SHP77 (cell line): ENCODE results near the gene PRKG2.

Source experiments
- DNase-seq, 2 experiments: peaks; one replicate each; lab custom pipeline; 2025; lab: John Stamatoyannopoulos, UW

PRKG2 gene

GRCh38 chr4:81162752-81163458 lies 52.1 kb downstream of the PRKG2 start:
- no peak for DNase-seq

GRCh38 chr4:81153714-81154323 lies 61.2 kb downstream of the PRKG2 start:
- DNase-seq: peak; percentile 31 to 36

DNA sequence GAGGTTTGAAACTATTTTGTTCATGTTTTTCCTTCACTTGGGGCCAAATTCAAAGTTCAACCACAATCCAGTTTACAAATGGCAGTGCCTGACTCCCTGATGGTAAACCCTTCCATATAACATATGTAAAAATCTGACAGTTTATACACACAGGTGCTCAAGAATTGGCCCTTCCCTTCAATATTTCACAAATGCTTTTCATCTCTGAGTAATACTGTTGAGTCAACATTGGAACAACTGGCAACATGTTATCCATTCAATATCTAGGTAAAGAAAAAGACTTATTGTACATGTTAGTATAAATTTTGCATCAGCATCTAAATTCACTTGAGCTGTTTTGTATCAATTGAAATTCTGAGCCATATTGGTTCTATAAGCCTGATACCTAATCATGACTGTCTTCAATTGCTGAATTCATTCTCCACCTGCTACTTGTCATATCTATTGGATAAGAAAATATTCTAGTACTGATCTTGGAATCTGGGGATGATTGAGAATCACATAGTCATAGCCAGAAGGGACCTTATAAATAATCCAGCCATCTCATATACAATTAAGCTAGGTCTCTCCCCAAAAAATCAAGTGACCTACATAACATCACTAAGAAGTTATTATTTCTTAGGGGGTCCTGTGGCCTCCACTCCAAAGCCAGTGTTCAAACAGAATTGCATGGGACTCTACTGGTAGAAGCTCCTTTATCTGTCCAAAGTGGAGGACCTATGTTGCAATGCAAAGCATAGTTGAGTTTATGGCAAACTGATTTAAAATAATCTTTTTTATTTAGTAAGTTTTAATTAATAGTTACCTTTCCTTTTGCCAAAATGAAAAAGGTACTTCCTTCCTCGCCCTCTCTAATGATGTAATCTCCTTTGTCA lies 61.9 kb downstream of the PRKG2 start:
- no peak for DNase-seq

DNA sequence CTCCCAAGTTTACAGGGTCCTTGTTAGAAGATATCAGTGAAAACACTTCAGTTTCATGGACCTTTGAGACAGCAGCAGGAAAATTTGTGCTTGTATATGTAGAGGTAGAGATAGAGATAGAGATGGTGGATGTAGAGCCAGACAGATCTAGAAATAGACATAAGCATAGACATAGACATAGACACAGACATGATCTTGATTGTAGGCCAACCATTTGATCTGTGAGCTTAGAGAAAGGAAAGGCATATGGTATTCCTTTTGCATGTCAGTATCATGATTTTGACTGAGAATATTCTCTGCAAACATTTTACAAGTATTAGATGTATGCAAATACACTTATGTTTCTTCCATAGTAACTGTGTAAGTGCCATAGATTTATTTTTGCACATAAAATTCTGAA lies 65.0 kb downstream of the PRKG2 start:
- DNase-seq: no peak

- no peak for DNase-seq
These were observed 66.4 kb downstream of the PRKG2 start for GRCh38 chr4:81148576-81148975.

DNA sequence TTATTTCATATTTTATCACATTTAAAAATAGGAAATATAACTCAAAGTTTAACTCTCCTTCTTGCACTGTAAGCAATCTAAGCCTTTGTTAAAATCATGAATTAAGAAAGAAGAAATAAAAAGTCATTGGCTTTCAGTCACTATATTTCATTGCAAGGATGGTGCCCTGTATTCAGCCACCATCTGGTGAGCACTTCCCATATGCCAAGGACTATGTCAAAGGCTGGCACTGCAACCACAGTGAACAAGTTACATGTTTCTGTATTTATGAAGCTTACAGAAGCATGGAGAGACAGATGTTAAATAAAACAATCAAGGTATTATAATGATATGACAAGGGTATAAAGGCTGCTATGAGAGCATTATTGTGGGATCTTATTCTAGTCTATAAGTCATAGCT lies 68.6 kb downstream of the PRKG2 start:
- DNase-seq: no peak

DNA sequence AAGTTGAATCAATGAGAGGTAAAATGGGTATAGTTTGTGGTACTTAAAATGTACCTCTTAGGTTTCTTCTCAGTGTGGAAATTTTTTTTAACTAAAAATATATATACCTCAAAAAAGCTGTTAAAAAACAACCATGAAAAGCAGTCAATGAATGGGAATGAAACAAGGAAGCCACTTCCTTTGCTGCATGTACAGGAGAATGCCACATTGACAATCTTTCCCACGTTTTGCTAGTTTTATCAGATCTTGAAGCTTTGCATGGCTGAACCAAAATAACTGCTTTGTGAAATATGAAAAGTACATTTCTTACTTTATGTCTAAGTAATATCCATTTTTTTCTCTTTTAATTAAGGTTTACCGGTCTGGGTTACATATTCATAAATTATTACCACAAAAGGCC lies 71.8 kb downstream of the PRKG2 start:
- no peak for DNase-seq

GRCh38 chr4:81142744-81143143 lies 72.3 kb downstream of the PRKG2 start:
- no peak for DNase-seq

- DNase-seq: no peak
These were observed 77.1 kb downstream of the PRKG2 start for GRCh38 chr4:81137894-81138293.

- DNase-seq: no peak
These were observed 77.6 kb downstream of the PRKG2 start for GRCh38 chr4:81137446-81137845.

DNA sequence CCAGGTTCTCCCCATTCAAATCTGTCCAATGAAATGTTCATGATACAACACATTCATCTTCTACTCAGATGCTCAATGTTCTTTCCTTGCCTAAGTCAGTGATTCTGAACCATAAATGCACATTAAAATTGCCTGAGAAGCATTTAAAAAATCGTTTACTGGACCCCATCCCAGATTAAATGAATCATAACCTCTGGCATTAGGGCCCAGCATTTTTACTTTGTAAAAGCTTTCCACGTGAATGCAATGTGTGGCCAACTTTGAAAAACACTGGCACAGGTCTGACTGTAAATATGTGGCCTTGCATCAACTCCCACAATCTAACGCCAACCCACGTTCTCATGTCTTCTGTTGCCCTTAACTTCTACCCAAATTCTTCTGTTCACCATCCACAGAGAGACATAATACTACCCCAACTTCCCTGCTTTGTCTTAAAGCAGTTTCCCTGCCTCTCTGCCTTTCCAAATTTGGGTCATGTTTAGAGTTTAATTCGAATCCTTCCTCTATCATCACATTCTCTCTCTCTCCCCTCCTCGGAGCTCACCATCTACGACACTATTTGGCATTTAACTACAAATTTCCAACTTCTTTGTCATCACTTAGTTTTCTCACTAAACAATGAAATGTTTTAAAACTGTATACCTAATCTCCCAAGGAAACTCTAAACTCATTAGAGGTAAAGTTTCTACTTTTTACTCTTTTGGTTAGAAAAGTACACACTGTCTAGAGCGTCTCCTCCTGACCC lies 78.7 kb downstream of the PRKG2 start:
- no peak for DNase-seq

DNA sequence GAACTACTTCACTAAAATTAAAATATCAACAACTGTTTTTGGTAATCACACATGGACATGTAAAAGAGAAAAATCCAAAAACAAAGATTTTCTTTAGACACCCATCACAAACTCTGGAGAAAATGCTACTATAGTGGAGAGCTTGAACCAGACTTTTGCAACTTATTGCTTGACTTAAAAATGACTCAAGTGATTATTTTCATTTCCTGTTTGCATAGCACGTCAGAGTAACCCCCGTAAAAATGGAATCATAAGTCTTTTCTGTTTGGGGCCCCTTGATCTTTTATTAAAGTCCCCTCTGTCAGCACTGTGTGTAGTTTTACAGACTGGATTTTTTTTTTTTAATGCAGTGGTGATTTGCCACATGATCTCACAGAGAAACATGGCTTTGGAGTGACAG lies 79.5 kb downstream of the PRKG2 start:
- no peak for DNase-seq

GRCh38 chr4:81131563-81131962 lies 83.5 kb downstream of the PRKG2 start:
- DNase-seq: no peak

DNA sequence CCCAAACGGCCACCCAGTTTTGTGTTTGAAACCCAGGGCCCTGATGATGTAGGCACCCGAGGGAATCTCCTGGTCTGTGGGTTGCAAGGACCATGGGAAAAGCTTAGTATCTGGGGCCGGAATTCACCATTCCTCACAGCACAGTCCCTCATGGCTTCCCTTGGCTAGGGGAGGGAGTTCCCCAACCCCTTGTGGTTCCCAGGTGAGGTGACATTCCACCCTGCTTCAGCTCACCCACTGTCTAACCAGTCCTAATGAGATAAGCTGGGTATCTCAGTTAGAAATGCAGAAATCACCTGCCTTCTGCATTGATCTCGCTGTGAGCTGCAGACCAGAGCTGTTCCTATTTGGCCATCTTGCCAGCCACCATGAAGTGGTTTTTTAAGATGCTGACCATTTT lies 84.0 kb downstream of the PRKG2 start:
- DNase-seq: no peak

GRCh38 chr4:81130569-81130968 lies 84.5 kb downstream of the PRKG2 start:
- DNase-seq: no peak

DNA sequence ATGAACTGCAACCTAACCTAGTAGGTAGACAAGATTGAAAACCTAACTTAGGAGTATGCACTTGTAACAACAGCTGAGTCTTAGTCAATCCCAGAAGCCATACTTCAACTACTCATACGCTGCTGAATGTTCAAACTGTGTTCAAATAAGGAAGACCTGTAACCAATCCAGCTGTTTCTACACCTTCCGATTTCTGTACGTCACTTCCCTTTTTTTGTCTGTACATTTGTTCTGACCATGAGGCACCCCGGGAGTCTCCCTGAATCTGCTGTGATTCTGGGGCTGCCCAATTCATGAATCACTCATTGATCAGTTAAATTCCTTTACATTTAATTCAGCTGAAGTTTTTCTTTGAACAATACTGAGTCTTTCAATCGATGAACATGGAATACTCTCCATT lies 95.0 kb downstream of the PRKG2 start:
- DNase-seq: no peak

- DNase-seq: no peak
These were observed 96.9 kb downstream of the PRKG2 start for GRCh38 chr4:81118086-81118485.

GRCh38 chr4:81116566-81116965 lies 98.5 kb downstream of the PRKG2 start:
- no peak for DNase-seq

DNA sequence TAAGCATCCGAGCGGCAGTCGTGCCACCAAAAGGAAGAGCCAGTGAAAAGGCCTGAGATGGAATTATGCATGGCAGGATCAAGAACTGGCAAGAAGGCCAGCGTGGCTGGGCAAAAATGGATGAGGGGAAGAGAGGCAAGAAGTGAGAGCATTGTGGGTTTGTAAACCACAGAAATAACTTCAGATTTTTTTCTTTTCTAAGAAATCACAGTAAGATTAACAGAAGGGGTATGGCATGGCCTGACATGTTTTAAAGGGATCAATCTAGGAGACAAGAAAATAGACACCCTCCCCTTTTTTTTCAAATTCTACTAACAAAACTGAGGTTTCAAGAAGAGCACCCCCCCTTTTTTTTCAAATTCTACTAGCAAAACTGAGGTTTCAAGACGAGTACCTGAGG lies 102.0 kb downstream of the PRKG2 start:
- no peak for DNase-seq

GRCh38 chr4:81109356-81109755 lies 105.7 kb downstream of the PRKG2 start:
- DNase-seq: no peak

DNA sequence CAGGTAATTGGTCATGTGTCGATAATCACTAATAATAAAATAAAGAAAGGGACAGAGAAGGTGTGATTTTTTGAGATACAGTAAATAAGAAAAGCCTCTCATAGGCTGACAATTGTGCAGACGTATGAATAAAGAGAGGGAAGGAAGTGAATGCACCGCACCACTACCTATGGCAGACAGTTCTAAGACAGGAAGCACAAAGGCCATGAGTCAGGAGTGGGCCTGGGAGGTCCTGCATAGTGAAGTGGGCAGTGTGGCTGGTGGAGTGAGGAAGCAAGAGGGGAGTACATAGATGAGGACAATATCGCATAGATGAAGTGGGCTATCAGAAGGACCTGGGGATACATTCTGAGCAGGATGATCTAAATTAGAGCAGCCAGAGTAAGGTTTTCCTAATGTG lies 108.9 kb downstream of the PRKG2 start:
- DNase-seq: no peak

- DNase-seq: no peak
These were observed 112.9 kb downstream of the PRKG2 start for GRCh38 chr4:81102107-81102506.
